Activated T-cell treated with anti-CD3 and anti-CD28 coated beads for 48 hours (primary cell): ENCODE results near the gene EEFSEC.

Experiments used
- DNase-seq: peaks from one replicate; pipeline ENCODE4 v3.0.0-alpha.2; 2020; ENCODE audit warnings: low read depth

Gene EEFSEC

DNA sequence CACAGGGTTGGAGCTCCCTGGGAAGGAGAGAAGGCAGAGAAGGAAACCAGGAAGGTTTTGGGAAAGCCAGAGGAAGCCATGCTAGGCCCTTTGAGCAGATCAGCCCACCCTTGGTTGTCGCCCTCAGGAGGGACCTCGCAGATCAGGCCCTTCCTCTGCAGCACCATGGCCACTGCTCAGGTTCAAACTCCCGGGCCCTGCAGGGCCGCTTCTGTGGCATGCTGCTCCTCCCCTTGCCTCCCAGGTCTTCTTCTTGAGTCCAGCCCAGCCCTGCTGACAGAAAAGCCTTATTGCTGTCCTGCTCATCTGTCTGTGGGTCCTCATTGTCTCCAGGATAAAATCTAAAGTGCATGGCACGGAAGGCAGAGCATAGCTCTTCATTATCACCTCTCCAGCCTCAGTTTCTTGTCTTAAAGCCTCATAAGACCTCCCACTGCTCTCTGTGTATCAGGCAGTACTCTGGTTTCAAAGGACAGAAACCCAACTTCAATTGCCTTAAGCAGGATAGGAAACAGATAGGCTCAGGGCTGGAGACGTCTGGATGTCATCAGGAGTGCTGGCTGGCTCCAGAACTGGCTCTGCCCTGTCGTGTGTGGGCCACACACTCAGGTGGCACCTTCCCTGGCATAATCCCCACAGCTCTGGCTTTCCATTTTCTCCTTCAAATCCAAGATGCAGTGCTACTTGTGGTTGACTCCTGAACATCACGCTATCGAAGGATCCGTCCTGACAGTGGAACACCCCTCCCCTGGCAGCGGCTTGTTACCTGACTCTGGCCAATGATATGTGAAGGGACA is 118.5 kb downstream of the EEFSEC start:
- DNase-seq, result no peak

DNA sequence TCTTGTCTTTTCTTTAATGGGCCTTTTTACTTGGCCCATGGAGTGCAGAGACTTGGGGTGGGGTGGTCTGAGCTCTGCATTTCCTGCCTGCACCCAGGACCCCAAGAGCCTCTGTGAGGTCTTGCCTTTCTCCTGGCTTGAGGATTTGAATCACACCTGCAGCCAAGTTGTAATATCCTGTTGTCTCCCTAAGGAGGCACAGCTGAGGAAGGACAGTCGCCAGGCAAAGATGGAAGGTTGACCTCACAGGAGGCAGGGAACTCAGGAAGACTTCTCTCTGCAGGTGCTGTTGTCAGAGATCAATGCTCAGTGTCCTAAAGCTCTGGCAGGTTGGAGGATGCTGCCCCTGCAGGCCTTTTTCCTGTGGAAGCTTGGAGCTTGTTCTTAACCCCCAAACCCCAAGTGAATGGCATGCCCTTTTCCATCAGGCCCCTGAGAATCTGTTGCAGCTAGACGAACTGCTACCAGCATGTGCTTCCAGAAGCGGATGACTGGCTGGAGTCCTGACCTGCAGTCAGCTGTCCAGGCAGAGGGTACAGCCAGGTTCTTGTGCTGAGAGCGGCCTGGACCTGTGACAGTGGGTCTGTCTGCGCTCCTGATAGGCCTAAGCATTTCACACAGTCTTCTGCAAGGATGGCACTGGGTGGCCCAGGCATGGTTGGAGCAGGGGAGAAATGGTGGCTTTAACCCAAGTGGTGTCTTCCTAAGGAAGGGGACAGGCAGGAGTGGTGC is 120.0 kb downstream of the EEFSEC start:
- no peak for DNase-seq

DNA sequence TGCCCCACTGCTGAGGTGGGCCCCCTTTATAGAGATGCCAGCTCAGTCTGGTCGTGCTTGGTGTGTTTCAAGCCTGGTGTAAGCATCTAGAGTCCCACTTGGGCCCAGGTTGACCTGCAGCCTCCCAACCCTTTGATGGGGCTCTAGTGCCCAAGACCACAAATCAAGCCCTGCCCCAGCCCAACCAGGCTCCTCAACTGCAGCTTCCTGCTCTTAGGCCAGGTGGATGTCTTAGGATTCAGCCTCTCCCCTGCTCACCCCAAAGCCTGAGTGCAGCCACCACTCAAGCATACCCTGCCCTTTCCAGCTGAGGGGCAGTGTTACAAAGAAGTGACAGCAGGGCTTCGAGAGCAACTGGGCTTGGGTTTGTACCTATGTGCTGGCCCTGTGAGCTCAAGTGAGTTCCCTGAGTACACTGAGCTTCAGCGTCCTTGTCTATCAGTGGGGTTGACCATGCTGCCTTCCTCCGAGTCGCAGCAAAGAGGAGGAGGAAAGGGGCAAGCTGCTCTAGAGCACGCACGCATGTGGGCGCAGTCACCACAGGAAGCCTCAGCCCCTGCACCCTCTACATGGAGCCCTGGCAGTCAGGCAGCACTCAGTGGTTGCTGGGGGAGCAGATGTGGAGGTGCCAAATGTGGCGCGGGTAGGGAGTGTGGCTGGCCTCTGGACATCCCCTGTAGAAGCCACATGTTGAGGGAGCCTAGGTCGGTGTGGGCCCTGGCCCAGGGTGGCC is 120.7 kb downstream of the EEFSEC start:
- DNase-seq, result no peak

DNA sequence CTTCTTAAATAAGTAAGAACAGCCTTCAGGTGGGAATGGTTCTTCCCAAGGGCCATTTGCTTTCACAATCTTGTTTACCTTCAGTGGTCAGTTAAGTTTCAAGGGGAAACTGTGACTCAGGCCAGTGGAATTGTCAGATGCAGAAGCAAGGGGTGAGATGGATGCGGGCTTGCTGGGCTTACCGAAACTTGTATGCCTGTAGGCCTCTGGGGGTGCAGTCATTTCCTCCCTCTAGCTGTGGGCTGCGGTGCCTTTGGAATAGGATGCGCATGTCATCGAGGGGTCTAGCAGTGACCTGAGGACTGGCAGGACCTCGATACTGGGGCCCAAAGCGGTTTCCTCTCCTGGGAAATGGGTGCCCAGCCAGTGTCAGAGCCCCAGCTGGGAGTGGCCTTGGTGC is 121.6 kb downstream of the EEFSEC start:
- DNase-seq, result no peak

DNA sequence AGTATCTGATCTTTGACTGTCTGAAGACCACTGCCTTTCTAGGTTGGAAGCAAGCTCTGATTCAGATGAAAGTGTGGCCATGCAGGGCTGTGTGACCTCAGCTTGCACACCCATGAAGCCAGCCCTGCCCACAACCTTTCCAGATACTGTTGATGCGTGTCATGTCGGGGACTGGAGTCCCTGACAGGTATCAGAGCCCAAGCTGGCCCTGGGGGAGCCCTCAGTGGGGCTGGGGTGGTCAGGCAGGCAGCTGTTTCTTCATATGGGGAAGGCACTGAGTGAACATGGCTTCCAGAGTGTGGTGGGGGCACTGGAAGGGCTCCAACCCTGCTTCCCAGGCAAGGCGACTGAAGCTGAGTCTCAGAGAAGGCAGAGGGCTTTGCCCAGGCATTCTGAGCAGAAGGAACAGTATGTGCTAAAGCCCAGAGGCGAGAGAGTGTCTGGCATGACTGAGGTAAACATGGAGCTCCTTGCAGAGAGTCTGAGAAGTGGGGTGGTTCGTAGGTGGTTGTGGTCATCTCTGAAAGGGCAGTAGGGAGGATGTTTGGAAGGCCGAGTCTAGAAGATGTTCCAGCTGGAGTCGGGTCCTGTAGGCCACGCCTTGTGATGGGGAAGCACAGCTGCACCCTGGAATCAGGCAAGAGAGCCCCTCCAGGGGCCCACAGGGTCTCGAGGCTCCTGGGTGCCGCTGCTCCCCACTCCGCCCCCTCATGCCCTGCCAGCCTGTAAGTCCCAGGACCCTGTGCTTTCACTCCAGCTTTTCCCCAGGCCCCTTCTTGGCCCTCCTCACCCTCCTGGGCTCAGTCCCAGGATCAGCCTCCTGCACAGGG is 122.2 kb downstream of the EEFSEC start:
- DNase-seq, result no peak

DNA sequence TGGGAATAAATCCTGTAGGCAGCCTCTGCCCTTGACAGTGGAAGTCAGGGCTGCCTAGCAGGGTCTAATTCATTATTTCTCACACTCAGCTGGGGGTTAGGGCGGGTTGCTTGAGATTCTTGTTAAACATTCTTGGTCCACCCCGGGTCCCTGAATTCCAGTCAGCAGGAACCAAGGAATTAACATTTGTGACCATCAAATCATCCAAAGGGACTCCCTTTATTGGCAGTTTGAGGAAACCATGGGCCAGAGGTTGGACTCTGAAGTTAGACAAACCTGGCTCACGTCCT is 122.8 kb downstream of the EEFSEC start:
- DNase-seq, result no peak

DNA sequence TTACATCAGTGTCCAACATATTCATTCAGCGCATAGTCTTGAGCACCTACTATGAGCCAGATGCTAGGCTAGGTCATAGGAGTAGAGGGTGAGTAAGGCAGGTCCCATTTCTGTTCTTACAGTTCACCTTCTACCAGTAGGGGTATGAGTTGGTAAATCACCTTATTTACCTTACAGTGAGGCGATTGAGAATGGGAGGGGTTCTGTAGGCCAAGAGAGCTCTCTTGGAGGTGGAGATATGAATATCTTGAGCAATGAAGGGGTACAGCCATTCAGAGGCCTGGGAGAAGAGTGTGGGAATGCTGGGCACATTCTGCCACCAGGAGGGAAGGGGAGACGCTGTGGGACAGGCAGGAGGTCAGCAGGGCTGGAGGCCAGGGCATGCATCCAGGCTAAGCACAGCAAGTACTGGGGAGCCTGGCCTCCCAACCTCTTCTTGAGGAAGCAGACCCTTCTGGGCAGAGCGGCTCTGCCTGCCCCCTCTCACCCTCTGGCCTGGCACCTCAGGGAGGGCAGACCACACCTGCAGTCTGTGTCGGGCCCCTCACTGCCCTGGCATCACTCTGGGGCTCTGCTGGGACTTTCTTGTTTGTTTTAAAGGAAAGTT is 123.4 kb downstream of the EEFSEC start:
- no peak for DNase-seq

DNA sequence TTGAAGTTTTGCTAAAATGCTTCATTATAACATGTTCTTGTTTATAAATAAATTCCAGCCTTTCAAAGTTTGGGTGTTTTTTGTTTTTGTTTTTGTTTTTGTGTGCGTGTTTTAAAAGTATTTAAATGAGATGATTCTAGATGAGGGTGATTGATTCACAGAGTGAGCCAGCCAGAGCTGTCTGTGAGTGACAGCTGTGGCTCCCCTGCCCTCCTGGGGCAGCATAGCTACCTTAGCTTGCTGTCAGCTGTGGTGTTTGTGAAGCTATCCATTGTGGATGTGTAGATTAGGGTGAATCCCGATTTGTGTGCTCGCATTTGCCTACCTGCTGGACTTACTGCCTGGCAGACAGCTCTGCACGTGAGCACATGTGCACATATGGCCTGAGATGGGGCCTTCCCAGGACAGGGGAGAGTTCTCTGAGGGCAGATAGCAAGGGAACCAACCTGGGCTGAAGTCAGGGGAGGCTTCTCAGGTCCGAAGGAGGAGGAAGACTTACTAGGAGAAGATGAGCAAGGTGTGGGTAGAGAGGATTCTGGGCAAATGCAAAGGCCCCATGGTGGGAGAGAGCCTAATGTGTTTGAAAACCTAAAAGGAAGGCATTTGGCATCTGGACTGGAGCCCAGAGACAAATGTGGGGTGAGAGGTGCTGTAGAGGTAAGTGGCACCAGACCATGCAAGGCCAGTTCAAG is 124.2 kb downstream of the EEFSEC start:
- DNase-seq, result no peak

DNA sequence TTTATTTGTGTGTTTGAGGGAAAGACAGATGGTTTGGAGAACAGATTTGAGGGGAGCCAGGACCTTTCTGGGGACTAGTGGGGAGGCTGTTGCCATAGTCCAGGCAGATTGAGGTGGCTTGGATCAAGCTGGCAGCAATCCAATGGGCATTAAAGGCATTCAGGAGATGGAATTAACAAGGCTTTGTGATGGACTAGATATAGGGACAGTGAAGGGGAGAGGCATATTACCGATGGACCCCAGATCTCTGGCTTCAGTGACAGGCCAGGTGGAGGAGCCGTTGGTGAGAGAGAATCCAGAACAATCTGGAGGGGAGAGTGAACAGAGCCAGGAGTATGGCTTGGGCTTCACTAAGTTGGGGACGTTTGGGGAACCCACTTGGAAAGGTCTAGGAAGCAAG is 124.8 kb downstream of the EEFSEC start:
- no peak for DNase-seq

DNA sequence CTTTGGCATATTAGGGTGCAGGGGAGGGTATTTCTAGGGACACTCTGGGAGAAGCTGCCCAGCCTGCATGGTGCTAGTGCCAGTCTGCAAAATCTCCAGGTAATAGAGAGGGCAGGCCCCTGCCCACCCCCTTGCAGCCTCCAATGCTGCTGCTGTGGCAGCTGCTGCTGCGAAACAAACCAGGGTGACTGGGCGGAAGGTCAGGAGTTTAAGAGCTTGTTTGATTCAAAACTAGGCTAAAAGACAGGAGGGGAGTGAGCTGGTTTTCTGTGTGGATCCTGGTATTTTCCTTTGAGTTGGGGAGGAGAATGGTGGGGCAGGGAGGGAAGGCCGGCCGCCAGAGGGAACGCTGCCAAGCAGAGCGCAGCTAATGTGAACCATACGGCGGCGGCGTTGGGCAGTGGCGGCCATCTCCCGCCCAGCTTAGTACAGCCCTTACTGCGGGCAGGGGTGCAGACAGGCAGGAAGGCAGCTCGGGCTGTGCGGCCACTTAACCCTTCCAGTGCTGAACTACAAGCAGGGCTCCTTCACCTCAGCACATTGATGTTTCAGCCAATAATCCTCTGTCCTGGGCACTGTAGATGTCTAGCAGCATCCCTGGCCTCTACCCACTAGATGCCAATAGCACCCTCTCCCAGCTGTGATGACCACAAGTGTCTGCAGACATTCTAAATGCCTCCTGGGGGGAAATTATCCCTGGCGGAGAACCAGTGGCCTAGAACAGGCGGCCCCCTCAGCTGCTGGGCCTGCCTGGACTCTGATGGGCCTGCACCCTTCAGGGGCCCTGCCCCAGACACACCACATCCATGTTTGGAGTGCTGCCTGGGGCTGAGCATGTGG is 125.7 kb downstream of the EEFSEC start:
- DNase-seq, result no peak

DNA sequence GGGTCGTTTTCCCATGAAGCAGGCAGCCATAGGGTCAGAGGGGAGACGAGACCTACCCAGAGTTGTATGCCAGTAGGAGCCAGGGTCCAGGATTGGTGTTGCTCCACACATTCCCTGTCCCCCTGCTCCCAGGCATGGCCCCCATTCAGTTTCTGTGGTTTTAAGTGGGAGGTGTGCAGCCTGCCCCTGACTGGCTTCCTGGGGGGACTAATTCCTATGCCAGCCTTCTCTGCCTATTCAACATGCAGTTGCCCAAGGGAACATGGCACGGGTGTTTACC is 126.3 kb downstream of the EEFSEC start:
- DNase-seq, result no peak

DNA sequence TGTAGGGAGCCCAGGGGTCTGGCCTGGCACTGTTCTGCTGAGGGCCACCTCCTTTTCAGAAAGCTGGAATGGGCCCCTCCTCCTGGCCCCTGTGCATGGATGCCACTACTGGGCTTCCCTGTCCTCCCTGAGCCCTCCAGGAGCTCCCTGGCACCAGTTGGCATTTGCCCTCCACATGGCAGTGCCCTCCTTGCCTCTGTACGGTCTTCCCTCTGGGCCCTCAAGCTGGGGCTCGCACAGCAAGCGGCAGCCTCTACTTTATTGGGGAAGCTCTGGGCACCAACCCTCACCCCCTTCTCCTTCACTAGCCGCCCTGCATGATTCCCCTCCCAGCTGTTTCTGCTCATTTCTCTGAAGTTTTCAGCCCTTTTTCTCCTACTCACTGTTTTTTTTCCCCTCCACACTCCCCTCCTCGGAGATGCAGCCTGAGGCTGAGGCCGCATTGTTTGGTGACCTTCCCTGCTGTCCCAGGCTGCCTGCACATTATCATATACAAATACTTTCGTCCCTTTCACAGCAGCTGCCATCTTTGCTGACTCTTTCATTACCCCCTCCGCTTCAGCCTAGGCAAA is 127.3 kb downstream of the EEFSEC start:
- no peak for DNase-seq

DNA sequence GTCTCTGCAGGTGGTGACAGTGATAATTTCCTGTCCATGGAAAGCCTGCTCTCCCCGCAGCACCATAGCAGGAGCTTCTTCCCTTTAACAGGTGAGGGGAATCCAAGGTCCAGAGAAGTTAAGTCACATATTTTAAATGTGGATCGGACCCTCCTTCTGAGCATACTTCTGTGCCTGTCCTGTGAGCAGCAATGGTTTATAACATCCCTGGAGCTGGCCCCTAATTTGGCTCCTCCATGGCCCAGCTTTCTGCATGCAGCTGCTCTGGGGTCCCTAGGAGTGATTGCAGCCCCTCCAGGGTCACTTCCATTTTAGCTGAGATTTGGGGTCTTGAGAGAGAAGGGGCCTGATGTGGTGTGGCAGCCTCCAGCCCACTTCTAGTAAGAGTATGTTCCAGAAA is 127.8 kb downstream of the EEFSEC start:
- no peak for DNase-seq

DNA sequence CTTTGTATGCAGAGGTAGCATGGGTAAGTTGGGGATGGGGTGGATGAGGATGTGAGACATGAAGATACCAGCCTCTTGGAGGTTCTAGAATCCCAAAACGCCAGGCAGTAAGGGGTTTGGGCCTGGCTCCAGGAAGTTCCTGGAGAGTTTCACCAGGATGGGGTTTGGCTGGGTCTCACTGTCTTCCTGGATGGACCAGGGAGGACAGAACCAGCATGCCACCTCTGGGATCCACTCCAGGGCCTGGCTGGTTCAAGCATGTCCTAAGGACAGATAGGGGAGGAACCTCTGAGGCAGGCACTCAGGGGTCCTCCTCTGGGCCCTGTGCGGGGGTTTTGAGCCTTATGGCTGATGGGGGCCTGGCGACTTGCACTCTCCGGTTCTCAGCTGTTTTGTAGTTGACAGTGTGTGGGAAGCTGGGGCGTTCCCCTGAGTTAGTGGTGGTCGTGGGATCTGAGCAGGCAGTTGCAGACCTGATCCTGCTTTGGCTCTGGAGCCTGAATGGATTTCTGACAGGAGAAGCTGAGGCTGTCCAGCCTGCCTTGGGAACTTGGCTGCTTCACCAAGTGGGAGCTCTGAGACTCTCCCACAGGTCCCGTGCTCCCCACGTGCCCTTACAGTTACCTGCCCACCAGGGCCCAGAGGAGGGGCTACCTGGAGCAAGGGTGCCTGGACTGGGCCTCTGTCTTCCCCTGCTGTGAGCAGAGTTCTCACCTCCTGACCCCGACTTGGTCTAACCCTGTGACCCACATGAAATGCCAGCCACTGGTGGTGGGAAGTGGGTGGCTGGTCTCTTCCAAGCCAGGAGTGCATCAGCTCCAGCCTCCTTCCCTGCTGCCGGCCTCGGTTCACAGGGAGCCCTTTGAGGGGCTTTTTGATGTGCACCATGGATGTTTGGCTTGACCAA is 128.4 kb downstream of the EEFSEC start:
- DNase-seq, result no peak

DNA sequence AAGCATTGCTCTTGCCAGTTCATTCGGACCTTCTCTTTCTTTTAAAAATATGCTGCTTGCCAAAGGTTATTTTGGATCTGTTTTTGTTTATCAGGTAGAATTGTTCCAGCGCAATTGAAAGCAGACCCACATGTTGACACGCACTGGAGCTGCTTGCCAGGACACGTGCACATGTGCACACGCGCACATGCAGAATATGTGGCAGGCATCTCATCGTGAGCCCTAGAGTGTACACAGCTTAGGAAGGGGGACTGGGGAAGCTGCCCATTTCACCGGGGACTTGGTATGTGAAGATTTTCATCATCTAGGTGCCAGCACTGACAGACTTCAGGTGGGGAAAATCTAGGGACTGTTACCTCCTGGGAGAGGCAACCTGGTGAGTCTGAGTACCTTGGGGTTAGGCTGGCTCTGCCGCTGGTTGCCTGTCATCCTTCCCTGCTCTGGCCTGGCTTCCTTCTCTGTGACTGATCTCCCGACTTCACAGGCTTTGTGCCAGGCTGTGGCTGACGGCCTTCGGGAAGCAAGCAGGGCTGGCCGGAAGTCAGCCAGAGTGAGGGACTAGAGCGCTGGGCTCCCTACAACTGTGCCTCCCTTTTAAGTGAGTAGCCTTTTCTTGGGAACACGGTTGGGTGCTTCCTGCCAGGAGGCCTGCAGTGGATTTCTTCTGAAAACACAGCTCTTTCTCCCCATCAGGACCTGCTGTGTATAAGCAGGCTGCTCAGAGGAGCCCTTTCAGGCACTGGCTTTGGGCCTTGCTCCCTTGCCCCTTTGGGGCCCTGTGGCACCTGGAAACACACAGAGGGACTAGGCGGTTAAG is 129.3 kb downstream of the EEFSEC start:
- DNase-seq, result no peak

DNA sequence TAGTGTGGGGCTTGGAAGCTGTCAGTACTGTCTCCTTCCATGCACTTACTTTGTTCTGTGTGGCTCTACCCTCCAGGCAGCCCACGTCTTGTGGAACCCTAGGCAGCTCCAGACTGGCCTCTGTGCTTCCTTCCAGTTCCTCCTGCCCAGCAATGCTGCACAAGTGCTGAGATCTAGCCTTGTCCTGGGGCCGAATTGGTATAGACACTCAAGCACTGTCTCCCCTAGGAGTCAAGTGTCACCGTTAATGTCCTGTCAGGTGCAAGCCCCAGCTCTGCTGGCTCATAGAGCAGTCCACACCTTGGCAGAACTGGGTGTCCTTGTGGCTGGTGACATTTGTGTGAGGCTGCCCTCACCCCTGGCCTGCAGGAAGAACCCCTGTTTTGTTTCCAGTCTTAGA is 130.1 kb downstream of the EEFSEC start:
- DNase-seq, result no peak

DNA sequence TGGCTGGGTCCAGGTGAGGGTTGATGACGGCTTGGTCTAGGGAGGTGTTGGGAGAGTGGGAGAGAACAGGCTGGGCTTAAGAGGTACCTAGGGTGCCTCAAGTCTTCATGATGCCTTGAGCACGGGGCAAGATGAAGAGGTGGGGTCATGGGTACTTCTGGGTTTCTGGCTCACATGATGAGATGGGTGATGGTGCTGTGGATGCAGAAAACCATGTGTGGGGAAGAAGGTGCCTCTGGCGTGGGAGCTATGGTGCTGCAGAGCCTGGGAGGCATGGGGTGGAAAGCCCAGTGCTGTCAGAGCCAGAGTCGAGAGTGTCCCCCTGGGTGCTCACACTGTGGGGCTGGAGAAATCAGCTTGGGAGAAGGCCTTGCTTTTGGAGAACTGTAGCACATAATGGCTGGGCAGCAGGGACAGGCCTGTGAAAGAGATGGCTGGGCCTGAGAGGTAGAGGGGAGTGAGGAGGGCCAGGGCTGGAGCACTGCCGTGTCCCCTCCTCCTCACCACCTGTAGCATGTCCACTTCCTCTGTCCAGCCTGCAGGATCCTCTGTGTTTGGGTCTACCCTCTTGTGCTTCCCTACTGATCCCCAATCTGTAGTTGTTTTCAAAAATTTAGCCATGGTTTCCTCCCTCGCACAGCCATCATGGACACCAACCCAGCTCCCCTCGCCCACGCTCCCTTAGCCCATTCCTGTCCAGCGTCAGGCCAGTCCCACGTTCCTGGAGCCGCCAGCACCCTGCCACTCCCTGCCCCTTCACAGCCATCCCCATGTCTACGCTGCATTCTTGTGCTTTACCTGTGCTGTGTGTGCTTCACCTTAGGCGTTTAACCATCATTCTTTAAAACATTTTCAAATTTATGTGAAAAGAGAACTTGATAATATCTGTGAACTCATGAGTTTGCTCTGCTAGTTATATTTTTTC is 132.0 kb downstream of the EEFSEC start:
- DNase-seq, result no peak
